ENCODE data around the gene NMUR1.

NMUR1 gene

DNA sequence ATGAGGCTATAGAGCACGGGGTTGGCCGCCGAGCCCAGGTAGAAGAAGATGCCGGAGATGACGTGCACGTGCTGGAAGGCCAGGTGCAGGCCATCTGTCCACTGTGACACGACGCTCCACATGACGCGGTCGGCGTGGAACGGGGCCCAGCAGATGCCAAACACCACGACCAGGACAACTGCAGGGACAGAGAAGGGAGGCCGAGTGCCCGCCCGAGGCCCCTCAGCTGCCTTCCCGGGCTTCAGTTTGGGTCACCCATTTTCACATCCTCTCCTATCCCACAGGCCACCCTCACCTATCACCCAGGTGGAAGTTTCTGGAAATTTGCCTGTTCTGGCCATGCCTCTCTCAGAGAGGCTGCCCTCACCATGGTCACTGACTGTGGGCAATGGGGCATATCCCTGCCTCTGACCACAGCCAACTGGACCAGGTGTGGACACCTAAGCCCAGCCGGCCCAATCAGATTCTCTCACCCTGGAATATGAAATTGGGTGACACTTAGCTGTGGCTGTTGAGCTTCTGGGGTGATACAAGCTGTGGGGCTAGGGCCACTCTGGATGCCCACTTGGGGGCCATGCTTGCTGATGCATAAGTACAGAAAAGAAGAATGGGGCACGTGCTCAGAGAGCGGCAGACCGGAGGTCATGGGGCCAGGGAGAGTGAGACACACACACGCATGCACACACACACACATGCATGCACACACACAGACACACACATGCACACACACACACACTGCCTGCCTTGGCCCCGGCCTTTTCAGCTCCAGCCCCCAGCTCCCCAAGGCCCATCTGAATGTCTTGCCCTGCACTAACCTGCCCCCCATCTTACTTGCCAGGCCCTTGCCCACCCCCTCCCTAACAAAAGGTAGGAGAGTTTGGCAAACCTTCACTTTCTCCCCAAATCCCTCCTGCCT is 4.7 kb downstream of the NMUR1 start:
- no peak for DNase-seq

DNA sequence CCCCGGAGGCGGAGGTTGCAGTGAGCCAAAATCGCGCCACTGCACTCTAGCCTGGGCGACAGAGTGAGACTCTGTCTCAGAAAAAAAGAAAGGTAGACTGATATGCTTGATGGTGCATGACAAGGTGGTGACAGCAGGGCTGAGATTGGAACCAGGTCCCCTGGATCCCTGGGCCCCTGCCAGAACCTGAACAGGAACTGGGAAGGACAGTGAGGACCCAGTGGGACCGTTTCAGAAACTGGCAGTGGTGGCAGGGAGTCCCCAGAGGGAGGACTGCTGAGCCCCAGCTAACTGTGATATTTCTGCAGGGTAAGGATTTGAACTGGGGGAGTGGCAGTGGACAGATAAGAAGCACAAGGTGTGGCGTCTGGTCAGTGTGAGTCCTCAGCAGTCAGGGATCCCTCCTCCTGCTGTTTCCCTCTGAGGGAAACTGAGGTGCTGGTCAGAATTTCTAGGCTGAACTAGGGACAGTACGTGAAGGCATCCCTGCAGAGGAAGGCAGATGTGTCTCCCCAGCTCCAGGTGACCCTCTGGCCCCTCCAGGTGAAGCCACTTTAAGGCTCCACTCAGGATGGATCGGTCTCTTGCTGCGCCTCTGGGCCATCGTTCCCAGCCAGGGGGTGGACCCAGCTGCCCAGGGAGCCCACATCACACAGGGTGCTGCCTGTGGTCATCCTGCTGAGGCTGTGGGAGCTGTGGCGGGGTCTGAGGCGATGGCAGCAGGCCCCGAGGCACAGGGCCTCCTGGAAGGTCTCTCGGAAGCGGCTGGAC is 5.6 kb downstream of the NMUR1 start:
- DNase-seq, result no peak

DNA sequence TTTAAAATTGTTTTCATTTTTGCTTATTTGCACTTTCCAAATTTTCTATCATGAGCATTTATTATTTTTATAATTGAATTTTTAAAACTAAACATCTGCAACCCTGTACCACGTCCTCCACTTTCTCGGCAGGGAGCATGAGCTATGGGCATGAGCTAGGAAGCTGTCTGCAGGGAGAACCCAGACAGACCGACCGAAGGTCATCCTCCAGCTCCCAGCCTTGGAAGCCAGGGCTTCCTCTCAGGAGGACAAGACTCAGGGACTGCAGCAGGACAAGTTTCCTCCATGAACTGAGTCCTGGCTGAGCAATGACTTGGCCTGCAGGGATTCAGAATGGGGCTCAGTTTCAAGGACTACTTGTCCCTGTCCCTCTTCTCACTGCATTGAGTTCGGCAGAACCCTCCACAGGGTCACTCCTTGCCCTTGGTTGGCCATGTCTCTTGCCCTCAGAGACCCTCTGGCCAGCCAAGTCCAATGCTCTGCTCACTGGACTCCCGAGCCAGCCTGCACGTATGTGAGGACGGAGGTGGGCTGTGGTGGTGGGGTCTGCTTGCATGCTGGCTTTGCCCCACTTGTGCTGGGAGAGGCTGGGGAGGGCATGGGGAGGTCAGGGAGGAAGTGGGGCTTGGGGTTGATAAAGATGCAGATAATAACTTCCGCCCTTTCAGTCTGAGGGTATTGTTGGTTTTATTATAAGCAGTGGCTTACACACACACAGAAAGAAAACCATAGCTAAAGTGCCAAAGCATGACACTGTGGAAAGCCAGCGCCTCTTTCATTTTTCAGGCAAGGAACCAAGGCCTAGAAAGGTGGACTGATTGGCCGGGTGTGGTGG is 6.6 kb downstream of the NMUR1 start:
- DNase-seq, result no peak

DNA sequence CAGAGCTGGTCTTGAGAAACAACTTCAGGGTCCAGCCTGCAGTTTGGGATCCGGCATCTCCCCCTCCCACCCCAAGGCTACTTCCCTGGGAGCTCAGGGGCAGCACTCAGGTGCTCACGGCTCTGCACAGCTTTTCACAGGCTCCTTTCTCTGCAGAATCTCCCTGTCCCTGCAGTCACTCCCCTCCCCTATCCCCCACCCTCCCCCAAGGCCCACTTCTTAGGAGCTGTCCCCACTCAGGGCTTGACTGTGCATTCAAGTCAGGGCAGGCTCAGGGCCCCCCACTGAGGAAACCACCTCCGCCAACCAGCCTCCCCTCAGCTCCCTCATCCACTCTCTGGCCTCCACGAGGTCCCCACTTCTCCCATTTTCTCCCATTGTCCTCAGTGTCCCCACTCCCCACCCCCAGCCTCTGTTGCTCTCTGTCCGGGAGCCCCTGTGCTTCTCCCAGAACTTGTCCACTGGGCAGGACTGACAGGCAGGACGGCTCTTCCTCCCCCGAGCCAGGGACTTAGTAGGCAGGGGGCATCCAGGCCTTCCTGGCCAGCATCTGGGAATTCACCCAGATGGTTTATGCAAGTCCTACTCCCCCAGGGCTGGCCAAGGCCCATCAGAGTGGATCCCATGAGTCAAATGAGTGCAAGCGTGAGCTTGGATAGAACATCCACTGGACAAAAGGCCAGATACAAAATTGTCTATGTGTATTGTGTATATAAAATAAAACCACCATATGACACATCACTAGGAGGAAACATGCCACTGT is 7.6 kb downstream of the NMUR1 start:
- DNase-seq, result no peak

DNA sequence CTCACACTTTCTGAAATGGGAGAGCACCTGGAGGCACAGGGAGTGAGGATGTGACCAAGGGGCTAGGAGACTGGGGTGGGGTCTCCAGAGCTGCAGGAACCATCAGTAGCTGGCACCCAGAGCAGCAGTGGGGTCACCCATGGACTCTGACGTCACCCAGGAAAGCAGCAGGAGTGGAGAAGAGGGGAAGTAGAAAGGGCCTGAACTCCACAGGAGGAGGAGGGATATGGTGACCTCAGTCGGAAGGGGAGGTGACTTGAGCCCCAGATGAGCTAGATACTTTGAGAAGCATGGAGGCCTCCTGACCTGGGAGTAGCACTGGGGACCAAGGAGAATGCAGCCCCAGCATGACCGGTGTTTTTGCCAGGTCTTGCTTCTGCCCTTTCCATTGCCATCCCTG is 8.8 kb downstream of the NMUR1 start:
- no peak for DNase-seq

DNA sequence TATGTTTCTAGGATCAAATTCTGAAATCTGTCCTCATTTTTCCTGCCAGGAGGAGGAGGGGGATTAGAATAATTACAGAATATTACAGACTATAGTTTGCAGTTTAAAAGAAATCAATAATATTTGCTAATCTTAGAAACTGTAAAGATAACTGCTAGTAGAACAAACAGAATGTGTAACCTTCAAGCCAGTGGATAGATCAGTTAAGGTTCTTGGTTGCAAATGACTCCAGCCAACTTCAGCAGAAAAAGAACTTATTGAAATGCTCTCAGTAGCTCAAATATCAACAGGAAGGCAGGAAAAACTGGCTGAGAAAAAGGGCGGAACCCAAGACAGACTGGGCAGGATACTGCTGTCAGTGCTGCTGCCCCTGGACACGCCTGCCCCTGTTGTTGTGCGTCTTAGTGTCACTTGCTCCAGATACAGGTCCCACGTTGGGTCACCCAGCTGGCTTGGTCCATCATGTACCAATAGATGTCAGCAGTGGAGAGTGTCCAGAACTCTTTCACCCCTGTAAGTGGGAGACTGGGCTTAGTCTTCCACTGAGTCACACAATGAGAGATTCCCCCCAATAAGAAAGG is 10.2 kb downstream of the NMUR1 start:
- no peak for DNase-seq

DNA sequence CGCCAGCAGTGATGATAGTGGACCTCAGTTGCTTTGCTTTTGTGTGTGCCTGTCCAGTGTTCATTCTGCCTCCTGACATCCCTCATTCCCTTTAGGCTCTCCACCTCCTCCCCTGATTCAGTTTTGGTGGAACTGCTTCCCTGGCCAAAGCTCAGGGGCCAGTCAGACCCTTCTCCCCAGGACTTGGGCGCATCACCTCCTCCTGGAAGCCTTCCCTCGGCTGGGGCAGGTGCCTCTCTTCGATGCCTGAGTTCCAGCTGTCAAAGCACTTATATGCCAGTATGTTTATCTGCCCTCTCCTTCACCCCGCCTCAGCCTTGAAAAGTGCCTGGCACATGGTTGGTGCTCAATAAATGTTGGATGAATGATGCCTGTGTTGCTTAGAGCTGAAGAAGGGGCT is 11.5 kb downstream of the NMUR1 start:
- DNase-seq, result no peak

DNA sequence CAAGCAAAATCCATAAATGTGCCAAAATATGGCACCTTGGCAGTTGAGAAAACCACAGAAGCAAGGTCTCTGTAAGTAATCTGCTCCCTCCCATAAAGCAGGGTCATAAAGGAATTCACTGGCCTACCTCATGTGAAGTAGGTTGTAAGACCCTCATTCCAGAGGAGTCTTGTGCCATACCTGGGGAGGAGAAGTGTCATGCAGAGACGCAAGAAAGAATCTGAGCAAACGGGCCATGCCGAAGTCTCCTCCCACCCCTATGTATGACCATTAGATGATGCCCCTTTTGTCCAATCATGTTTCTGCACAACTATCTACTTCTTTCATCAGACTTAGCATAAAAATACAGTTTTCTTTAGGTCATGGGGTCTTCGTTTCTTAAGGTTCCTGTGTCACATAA is 14.6 kb downstream of the NMUR1 start:
- no peak for DNase-seq

DNA sequence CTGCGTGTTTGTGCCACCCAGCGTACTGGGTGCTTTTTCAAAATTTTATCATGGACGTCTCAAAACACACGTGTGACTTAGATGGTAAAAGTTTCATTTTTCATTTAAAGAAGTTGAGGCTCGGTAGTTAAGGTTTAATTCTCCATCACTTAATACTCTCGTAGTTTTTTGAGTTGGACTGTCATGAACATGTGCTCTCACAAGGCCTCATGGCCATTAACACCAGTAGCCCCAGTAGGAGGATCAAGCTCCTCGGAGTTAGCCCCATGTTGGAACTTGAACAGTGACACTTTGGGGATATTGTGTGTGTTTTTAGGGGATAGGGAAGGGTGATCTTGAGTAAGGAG is 15.3 kb downstream of the NMUR1 start:
- no peak for DNase-seq

DNA sequence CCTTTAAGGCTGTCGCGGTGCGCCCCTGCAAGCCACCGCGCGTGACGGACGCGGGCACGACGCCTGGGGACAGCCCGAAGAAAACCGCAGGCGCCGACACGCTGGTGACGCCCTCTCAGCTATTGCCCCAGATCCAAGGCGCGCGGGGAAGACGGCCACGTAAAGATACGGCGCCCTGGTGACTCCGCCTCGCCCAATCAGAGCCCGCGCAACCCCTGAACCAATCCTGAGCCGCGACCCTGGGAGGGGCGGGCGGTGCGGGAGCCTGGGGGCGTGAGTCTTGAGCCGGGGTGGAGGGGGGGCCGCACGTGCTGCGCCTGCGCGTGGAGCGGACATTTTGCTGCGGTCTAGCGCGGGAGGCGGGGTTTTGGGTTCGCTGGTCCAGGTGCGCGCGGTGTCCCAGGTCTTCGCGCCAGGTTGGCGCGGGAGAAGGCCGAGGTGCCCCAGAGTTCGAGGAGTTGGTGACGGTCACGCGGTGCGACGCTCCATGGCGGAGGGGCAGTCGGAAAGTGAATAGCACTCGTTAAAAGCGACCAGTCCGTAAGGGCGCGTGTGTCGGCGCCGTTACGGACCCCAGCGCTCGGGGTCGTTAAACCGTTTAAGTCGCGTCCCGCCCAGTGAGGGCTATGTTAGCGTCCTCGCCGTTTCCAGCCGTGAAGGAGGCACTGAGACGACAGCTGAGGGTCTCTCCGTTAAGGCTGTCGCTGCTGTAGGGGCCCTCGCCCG is 15.9 kb downstream of the NMUR1 start:
- peak; percentile 82 for DNase-seq

DNA sequence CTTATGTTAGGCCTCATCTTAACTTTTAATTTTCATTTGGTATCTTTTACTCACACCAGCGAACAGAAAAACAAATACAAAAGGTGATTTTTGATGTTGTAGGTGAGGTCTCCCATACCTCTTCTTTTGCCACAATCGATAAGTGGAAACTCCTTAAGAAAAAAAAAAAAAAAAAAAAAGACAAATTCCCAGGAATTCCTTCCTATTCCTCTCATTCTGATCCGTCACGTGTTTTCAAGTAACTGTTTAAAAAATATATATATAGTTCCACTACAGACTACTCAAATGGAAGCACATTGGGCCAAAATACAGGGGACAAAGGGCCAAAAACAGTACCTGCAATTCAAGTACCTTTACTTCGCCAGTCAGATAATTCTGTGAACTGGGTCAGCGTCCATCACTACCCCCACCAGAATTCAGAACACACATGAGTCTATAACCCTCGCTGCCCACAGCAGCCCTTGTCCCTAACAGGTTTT is 16.5 kb downstream of the NMUR1 start:
- no peak for DNase-seq

DNA sequence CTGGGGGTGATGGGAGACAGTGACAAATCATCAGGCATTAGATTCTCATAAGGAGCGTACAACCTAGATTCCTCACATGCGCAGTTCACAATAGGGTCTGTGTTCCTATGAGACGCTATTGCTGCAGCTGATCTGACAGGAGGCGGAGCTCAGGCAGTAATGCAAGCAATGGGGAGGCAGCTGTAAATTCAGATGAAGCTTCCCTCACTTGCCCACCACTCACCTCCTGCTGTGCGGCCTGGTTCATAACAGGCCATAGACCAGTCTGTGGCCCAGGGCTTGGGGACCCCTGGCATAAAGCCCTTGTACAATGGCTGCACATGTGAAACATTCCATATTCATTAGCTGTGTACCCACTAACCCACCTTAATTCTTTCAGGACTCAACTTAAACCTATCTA is 18.0 kb downstream of the NMUR1 start:
- no peak for DNase-seq

DNA sequence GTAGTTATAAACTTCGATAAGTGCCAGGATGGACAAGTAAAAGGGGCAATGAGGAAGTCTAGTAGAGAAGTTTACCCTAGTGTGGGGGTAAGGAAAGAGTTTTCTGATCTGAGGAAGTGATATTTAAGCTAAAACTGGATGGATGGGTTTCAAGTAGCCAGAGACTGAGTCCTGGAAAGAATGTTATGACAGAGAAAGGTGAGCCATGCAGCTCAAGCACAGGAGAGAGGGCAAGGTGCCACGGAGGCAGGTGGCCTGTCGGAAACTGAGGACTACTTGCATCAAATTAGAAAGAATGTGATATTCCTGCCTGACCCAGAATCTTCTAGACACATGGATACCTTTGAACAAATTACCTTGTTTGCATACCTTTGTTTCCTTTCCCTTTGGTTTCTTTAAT is 26.5 kb downstream of the NMUR1 start:
- DNase-seq, result no peak

DNA sequence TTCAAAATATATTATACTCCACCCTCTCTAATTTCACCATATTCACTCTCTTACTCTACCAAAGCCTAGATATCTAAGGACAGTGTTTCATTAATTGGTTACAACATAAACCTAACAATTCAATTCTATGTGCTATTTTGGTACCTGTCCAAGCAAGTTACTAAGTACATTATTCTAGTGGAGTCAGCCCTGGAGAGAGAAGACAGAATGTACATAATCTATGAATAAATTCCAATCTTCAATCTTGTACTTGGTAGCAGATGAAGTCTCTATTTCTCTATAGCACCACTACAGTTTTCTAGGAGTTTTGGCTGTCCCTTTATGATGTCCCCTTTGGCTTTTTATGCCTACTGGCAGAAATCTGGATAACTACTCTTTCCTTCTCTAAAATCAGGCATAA is 27.6 kb downstream of the NMUR1 start:
- no peak for DNase-seq

DNA sequence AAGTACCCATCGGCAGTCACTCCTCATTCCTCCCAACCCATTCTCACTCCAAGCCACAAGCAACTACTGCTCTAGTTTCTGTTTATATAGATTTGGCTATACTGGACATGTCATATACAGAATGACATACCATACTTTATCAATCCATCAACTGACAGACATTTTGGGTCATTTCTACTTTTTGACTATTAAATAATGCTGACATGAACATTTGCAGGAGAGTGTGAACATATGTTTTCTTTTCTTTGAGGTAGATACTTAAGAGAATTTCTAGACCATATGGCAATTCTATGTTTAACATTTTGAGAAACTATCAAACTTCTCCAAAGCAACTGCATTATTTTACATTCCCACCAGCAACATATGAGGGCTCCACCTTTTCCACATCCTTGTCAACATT is 32.6 kb downstream of the NMUR1 start:
- DNase-seq, result no peak

DNA sequence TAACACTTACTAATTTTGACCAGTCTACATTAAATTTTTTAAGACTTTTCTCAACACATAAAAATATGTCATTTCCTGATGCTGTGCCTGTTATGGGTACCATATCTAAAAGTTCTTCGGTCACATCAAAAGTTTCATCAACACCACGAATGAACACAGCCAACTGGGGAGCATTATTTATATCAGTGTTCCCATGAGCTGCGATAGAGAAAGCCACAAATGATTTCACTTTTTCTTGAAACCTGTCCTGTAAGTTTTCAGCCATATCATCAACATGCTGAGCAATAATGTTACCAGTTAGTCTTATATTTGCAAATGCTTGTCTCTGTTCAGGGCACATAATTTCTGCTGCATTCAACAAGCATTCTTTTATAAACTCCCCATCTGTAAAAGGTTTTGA is 35.6 kb downstream of the NMUR1 start:
- no peak for DNase-seq

DNA sequence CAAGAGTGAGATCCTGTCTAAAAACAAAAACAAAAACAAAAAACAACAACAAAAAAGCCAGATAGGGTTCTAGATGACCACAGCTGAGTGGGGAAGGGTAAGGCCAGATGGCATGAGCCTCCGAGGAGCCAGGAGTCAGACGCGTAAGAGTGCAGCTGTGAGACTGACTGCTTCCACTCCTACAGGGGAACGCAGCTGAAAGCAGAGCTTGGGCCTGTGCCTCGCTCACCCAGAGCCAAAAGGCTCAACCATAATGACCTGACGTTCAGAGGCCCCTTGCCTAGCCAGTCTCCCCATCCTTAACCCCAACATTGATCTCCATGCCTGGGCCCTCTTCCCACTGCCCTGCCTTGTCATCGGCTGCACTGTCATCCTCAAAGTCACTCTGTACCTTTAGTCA is 39.4 kb downstream of the NMUR1 start:
- DNase-seq, result no peak

DNA sequence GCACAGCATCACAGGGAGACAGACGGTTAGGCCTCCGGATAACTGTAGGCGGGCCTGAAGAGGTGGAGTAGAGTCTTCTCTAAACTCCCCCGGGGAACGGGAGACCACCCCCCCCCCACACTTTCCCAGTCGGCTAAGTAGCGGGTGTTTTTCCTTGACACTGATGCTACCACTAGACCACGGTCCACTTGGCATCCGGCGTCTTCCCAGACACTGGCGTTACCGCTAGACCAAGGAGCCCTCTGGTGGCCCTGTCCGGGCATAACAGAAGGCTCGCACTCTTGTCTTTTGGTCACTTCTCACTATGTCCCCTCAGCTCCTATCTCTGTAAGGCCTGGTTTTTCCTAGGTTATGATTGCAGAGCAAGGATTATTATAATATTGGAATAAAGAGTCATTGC is 40.3 kb downstream of the NMUR1 start:
- no peak for DNase-seq

DNA sequence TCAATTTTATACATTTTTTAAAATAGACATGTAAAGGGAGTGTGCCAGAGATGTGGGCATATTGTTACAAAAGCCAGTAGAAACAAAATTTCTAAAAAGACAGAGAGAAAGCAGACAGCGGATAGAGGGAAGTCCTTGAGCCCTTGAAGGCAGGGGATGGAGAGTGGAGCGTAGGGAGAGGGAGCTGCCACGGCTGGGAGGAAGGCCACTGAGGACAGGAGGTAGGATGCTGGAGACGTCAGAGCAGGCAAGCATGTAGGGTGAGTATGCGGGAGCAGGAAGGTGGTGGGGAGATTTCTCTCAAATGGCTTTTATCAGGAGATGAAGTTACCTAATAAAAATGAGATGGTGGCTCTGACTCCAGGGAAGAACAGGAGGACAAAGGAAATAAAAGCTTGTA is 41.9 kb downstream of the NMUR1 start:
- DNase-seq, result no peak

DNA sequence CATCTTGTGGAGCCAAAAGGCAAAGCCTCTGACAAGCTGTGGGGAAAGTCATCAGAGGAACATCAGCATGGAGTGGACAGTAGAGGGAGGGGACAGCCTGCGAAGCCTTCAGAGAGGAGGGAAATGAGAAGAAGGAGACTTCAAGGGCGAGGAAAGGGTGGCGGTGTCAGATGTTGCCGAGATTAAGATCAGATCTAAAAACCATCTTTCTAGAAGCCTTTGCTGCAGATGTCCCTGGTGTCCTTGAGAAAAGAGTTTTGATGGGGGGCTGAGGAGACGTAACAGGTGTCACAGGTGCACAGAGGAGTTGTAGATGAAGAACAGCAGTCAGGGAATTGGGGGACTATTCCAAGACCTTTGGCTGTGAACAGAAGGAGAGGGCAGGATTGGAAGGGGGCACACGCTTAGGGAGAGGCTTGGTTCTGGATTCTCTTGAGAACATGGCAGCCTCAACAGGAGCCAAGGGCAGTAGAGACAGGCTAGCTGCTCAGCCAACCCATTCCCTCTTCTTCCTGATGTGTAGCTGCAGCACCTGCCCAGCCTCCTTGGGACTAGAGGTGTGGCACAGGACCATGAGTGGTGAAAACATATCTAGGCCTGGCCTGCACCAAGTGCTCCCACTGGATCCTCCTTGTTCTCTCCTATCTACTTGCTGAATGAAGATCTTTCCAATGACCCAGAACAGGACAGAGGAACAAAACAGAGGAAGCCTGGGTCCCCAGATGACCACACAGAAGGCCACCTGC is 43.2 kb downstream of the NMUR1 start:
- DNase-seq, result no peak
